Measurements from ENCODE around the gene CDK4.
"Not testable (repeated sequence)": the region's sequence is repeated elsewhere in the genome, so short reads cannot be mapped to it uniquely, and the experiment has no call there.

- TF ChIP-seq, protein P1, sequence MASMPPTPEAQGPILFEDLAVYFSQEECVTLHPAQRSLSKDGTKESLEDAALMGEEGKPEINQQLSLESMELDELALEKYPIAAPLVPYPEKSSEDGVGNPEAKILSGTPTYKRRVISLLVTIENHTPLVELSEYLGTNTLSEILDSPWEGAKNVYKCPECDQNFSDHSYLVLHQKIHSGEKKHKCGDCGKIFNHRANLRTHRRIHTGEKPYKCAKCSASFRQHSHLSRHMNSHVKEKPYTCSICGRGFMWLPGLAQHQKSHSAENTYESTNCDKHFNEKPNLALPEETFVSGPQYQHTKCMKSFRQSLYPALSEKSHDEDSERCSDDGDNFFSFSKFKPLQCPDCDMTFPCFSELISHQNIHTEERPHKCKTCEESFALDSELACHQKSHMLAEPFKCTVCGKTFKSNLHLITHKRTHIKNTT (CRISPR knock-in tag; IDR thresholded peaks at IDR 0.05): not testable (repeated sequence)
- not testable (repeated sequence) for TF ChIP-seq CBFB (CRISPR knock-in tag; IDR thresholded peaks at IDR 0.05); ZNF318 (CRISPR knock-in tag; IDR thresholded peaks at IDR 0.05); NFRKB (IDR thresholded peaks at IDR 0.05); ETS1 (CRISPR knock-in tag; IDR thresholded peaks at IDR 0.05); PTBP1 (IDR thresholded peaks at IDR 0.05; ENCODE audit: low read depth, low read length, poor library complexity, severe bottlenecking); ZNF224 (CRISPR knock-in tag; IDR thresholded peaks at IDR 0.05)
- TF ChIP-seq, protein P2, sequence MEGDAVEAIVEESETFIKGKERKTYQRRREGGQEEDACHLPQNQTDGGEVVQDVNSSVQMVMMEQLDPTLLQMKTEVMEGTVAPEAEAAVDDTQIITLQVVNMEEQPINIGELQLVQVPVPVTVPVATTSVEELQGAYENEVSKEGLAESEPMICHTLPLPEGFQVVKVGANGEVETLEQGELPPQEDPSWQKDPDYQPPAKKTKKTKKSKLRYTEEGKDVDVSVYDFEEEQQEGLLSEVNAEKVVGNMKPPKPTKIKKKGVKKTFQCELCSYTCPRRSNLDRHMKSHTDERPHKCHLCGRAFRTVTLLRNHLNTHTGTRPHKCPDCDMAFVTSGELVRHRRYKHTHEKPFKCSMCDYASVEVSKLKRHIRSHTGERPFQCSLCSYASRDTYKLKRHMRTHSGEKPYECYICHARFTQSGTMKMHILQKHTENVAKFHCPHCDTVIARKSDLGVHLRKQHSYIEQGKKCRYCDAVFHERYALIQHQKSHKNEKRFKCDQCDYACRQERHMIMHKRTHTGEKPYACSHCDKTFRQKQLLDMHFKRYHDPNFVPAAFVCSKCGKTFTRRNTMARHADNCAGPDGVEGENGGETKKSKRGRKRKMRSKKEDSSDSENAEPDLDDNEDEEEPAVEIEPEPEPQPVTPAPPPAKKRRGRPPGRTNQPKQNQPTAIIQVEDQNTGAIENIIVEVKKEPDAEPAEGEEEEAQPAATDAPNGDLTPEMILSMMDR (CRISPR knock-in tag; IDR thresholded peaks at IDR 0.05): not testable (repeated sequence)
- TF ChIP-seq, protein P3, sequence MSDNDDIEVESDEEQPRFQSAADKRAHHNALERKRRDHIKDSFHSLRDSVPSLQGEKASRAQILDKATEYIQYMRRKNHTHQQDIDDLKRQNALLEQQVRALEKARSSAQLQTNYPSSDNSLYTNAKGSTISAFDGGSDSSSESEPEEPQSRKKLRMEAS (IDR thresholded peaks at IDR 0.05): not testable (repeated sequence)
- TF ChIP-seq, protein P4, sequence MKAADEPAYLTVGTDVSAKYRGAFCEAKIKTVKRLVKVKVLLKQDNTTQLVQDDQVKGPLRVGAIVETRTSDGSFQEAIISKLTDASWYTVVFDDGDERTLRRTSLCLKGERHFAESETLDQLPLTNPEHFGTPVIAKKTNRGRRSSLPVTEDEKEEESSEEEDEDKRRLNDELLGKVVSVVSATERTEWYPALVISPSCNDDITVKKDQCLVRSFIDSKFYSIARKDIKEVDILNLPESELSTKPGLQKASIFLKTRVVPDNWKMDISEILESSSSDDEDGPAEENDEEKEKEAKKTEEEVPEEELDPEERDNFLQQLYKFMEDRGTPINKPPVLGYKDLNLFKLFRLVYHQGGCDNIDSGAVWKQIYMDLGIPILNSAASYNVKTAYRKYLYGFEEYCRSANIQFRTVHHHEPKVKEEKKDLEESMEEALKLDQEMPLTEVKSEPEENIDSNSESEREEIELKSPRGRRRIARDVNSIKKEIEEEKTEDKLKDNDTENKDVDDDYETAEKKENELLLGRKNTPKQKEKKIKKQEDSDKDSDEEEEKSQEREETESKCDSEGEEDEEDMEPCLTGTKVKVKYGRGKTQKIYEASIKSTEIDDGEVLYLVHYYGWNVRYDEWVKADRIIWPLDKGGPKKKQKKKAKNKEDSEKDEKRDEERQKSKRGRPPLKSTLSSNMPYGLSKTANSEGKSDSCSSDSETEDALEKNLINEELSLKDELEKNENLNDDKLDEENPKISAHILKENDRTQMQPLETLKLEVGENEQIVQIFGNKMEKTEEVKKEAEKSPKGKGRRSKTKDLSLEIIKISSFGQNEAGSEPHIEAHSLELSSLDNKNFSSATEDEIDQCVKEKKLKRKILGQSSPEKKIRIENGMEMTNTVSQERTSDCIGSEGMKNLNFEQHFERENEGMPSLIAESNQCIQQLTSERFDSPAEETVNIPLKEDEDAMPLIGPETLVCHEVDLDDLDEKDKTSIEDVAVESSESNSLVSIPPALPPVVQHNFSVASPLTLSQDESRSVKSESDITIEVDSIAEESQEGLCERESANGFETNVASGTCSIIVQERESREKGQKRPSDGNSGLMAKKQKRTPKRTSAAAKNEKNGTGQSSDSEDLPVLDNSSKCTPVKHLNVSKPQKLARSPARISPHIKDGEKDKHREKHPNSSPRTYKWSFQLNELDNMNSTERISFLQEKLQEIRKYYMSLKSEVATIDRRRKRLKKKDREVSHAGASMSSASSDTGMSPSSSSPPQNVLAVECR (CRISPR knock-in tag; IDR thresholded peaks at IDR 0.05; ENCODE audit: borderline replicate concordance): not testable (repeated sequence)
Measured at GRCh38 chr12:57721846-57722608, 30.1 kb downstream of the CDK4 start.
